H1 (cell line): Measurements from ENCODE around the gene RRAGB. TPM values are rescaled to one million over a fixed set of nuclear protein-coding genes. Genes with fewer than 3 reads are reported as not detected.

ENCODE experiments used
- CBX5 ChIP-seq: fragments of 300-800, 300-1000 bp; sonication (generic); IDR thresholded peaks from 2 replicates; pipeline ENCODE4 v1.7.1; 2016; ENCODE audit warnings: antibody characterized with exemption, low read length, low read depth
- CHD1 ChIP-seq: IDR thresholded peaks from 2 replicates; pipeline ENCODE4 v1.6.1; 2012; ENCODE audit warnings: low read depth, low read length, improper control_type of control experiment
- CREB1 ChIP-seq: IDR thresholded peaks from 2 replicates; pipeline ENCODE4 v1.6.1; 2012; ENCODE audit warnings: inconsistent platforms
- HDAC2 ChIP-seq, 2 experiments: fragments of 300-600 bp in 1 of 2; sonication (generic) in 1 of 2; IDR thresholded peaks; 2 replicates each; pipeline ENCODE4 v1.6.1; 2011 to 2012; ENCODE audit warnings: low read depth in 2 of 2, low read length in 2 of 2, mild to moderate bottlenecking in 2 of 2, moderate library complexity in 2 of 2, borderline replicate concordance in 1 of 2, inconsistent platforms in 1 of 2
- JUND ChIP-seq: IDR thresholded peaks from 2 replicates; pipeline ENCODE4 v1.6.1; 2011; ENCODE audit warnings: mild to moderate bottlenecking, improper control_type of control experiment, low read length
- KDM4A ChIP-seq: IDR thresholded peaks from one replicate; pipeline ENCODE4 v1.7.1; 2012; ENCODE audit warnings: low read depth, mild to moderate bottlenecking, moderate library complexity, low read length, inconsistent platforms; ENCODE audit not compliant: severe bottlenecking
- POU5F1 ChIP-seq: IDR thresholded peaks from 2 replicates; pipeline ENCODE4 v1.6.1; 2011; ENCODE audit warnings: low read depth, mild to moderate bottlenecking, low read length, moderate library complexity
- RFX5 ChIP-seq: IDR thresholded peaks from 2 replicates; pipeline ENCODE4 v1.6.1; 2011; ENCODE audit warnings: low read depth, low read length, improper control_type of control experiment, borderline replicate concordance
- SAP30 ChIP-seq: fragments of 300-600 bp; sonication (generic); IDR thresholded peaks from 2 replicates; pipeline ENCODE4 v1.7.1; 2012; ENCODE audit warnings: low read length, moderate library complexity, mild to moderate bottlenecking, inconsistent platforms; ENCODE audit not compliant: insufficient read depth, insufficient replicate concordance
- TEAD4 ChIP-seq: IDR thresholded peaks from 2 replicates; pipeline ENCODE4 v1.6.1; 2012; ENCODE audit warnings: low read depth, low read length, inconsistent platforms, mixed read lengths
- ZNF274 ChIP-seq: IDR thresholded peaks from 2 replicates; pipeline ENCODE4 v1.7.0; 2012; ENCODE audit warnings: low read length, borderline replicate concordance; ENCODE audit errors: extremely low read depth
- polyA plus RNA-seq, 7 experiments: library from polyadenylated mRNA; depleted of rRNA in 3 of 7; stranded (reverse) in 5 of 7; unstranded in 2 of 7; fragments of >200 nt in 5 of 7; fragments of 200-250 nt in 2 of 7; gene quantifications; 1 replicate in 5 of 7; 2 replicates in 1 of 7; 4 replicates in 1 of 7; pipeline versions ENCODE4 v1.2.1 to v1.2.3, GENCODE V29; 2011 to 2013; ENCODE audit warnings: missing spikeins in 2 of 7, mixed read lengths in 2 of 7
- total RNA-seq: library from RNA; stranded (reverse); fragmentation: NEBNext Ultra II Directional; extraction: Animal tissue kit (Norgen Biotek cat#: 25700); gene quantifications from 2 replicates; pipeline ENCODE4 v1.2.1, GENCODE V29; 2021
- TF ChIP-seq, protein P1 (sequence below): IDR thresholded peaks from 2 replicates; pipeline ENCODE4 v1.6.1; 2012; ENCODE audit warnings: low read length, inconsistent platforms

The RRAGB gene
- total and polyA plus RNA-seq, 2 of the 8 experiments (the other 6 are each of a cell fraction or from before 2014, with no cell fraction given) = 5.8 to 6.8 TPM

DNA sequence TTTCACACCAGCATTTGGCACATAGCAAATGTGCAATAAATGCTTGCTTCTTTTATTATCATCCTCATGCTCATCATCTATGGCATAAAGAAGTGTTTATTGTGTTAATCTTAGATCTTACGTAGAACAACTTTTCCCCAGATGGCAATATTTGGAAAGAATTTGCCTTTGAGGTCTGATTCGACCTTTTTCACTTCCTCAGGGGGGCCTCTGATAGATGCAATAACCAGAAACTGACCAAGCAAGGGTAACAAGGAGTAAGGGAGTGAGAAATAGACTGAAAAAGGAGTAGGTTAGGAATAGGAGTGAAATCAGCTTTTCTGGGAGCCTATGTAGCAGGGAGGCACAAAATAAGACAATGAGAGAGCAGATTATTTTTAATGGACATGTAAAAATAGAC is 70.2 kb downstream of the RRAGB start (continued):
- TF ChIP-seq RFX5 (no peak), CREB1 (no peak), CBX5 (no peak), ZNF274 (no peak), HDAC2 (IDR thresholded peaks at IDR 0.05; ENCODE audit: borderline replicate concordance in 1 of 2, low read depth in 2 of 2, low read length in 2 of 2) (no peak), TEAD4 (no peak), POU5F1 (no peak), JUND (no peak), KDM4A (no peak), SAP30 (no peak), CHD1 (no peak)
- TF ChIP-seq, protein P1, sequence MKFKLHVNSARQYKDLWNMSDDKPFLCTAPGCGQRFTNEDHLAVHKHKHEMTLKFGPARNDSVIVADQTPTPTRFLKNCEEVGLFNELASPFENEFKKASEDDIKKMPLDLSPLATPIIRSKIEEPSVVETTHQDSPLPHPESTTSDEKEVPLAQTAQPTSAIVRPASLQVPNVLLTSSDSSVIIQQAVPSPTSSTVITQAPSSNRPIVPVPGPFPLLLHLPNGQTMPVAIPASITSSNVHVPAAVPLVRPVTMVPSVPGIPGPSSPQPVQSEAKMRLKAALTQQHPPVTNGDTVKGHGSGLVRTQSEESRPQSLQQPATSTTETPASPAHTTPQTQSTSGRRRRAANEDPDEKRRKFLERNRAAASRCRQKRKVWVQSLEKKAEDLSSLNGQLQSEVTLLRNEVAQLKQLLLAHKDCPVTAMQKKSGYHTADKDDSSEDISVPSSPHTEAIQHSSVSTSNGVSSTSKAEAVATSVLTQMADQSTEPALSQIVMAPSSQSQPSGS = no peak
